D341Med (cell line): ENCODE data around the gene SCNN1A.

Experiments used
- DNase-seq: peaks from one replicate; pipeline ENCODE4 v3.0.0; 2012; ENCODE audit warnings: low spot score

SCNN1A gene

DNA sequence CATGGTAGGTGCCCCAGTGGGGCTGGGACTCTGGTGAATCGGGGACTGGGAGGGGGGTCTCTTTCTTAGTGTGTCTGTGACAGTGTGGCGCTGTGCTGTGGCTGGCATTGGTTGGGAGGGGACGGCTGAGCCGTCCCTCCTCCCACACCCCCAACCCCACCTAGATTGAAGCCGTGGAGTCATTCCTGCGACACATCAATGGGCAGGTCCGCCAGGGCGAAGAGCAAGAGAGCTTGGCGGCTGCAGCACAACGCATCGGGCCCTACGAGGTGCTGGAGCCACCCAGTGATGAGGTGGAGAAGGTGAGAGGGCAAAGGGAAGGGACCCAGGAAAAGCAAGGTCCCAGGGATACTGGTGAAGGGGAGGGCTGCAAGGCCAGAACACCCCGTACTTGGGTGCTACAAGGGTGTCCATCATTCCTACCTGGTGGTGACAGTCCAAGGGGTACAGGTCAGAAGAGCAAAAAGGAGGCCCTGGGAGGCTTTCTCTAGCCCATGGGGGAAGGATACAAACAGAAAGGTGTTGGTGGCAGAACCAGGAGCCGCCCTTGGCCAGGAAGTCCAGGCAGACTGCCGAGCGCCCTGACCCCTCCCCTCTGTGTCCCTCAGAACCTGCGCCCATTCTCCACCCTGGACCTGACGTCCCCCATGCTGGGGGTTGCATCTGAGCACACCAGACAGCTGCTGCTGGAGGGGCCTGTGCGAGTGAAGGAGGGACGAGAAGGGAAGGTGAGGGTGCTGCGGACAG is 57.5 kb downstream of the SCNN1A start:
- DNase-seq: no peak

DNA sequence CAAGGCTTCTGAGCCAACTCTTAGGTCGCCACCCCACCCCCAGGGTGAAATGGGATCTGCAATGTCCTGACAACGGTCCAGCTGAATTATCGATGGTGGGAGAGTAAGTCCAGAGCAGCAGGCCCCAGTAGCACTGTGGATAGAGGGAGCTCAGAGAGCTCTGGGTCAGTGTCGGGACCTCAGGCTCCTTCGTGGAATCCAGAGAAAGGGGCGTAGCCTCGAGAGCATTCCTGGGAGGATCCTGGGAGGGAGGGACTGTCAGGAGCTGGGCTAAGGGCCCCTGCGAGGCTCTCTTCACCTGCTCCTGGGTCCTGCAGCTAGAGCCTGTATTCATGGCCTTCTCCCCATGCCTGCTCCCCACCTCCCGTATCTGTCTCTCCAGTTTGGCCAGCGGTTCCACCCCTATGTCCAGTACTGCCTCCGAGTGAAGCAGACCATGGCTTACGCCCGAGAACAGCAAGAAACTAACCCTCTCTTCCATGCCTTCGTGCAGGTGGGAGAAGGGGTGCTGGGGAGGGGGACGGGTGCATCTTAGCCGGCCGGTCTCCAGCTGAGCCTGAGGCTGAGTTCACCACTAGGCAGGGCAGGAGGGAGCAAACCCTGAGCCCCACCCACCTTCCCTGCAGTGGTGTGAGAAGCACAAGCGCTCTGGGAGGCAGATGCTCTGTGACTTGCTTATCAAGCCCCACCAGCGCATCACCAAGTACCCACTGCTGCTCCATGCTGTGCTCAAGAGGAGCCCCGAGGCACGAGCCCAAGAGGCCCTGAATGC is 58.3 kb downstream of the SCNN1A start:
- DNase-seq: no peak

DNA sequence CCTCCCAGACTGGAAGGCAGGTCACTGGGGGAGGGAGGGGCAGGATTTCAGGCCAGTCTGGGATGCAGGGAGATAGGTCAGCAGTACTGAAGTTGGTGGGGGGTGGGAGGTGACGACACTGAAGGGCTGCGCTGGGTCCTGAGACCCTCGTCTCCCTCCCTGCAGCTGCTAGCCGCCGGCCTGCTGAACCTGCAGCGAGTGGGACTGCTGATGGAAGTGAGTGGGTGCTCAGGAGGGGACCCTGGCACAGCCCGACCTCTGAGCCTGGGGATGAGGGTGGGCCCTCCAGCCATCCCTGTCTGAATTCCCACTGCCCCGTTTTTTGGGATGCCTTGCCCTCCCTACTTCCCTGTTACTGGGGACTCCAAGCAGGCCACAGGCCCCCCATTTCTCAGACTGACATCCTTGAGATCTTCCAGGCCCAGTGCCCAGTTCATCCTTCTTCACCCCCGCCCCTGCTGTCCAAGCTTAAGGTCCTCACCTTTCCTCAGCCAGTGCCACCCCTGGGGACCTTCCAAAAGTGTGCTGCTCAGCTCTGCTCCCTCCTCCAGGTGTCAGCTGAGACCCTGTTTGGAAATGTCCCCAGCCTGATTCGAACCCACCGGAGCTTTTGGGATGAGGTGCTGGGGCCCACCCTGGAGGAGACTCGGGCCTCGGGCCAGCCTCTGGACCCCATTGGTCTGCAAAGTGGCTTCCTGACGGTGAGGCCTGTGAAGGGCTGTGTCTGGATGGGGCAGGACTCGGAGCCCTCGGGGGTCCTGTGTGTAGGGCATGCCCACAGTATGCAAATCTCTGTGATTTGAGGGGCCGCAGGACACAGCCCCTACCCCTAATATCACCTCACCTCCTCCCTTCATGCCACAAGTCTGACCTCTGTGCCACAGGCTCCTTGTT is 59.4 kb downstream of the SCNN1A start:
- no peak for DNase-seq

DNA sequence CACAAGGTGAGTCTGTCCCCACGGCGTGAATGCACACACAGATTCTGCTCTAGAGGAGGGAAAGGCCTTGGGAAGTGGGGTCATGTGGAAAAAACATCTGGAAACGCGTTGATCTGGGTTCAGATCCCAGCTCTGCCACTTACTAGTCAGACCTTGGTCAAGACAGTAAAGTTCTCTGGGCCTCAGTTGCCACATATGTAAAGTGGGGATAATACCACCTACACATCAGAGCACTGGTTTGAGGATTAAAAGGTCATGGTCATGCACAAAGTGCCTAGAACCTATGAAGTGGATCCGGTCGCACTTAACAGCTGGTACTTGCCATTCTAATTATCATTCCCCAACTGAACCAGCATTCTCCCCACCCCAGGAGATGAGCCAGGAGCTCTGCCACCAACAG is 60.2 kb downstream of the SCNN1A start:
- DNase-seq: no peak

DNA sequence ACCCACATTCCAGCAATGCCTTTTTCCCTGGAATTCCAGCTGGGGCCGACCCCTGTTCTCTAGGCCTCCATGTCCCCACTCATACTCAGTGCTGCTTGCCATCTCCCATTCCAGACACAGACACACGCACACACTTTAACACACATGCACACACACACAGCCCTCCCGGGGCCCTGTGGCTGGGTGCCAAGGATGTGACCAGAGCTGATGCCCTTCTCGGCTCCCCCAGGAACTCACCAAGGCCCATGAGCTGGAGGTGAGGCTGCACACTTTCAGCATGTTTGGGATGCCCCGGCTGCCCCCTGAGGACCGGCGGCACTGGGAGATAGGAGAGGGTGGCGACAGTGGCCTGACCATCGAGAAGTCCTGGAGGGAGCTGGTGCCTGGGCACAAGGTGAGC is 60.6 kb downstream of the SCNN1A start:
- no peak for DNase-seq

DNA sequence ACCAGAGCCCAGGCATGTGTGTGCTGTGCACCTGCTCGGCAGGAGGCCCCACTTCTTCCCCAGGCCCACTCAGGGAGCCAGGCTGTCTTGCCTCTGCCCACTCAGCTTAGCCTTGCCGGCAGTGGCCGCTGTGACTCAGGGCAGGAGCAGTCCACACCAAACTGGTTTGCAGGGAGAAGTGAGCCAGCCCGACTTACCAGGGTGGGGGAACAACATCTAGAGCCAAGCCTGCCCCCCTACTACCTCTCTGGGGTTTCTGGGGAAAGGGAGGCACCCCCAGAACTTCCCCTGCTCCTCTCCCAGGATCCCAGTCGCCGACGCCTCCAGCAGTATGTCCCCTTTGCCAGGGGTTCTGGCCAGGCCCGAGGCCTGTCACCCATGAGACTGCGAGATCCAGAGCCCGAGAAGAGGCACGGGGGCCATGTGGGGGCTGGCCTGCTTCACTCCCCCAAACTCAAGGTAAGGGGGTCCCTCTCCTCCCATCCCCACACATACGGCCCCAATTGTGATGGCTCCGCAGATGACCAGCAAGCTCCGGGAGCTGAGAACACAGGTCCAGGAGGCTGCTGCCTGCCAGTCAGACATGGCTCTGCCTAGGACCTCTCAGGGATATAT is 61.9 kb downstream of the SCNN1A start:
- DNase-seq: no peak

DNA sequence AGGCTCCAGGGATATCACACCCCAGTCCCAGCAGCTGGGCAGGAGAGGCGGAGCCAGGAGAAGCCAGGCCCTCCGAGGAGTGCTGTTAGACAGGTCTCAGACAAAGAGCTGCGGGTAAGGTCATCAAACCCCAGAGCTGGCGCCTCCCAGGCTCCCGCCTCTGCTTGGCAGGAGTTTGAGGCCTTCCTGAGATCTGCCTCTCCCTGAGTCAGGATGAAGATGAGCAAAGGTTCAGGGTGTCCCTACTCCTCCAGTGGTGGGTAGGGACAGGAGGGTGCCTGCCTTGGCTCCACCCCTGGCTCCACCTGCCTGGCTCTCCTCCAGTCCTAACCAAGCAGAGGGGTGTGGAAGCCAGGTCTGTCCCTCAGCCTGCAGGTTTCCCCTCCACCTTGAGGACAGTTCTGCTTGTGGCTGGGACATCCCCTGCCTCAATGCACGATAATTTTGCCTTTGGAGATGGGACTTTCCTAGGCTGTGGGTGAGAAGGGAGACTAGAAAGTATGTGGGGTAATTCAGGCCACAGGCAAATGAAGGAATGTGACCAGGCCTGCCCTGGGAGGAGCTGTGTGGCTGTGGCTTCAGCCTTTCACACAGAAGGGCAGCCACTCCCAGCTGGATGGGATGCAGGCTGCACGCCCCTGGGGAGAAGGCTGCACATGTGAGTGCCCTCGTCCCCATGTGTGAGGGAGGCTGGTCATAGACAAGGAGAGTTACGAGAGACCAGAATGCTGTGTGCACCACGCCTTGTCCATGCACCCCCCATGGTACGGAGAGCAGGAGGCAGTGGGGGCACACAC is 62.6 kb downstream of the SCNN1A start:
- DNase-seq: no peak

DNA sequence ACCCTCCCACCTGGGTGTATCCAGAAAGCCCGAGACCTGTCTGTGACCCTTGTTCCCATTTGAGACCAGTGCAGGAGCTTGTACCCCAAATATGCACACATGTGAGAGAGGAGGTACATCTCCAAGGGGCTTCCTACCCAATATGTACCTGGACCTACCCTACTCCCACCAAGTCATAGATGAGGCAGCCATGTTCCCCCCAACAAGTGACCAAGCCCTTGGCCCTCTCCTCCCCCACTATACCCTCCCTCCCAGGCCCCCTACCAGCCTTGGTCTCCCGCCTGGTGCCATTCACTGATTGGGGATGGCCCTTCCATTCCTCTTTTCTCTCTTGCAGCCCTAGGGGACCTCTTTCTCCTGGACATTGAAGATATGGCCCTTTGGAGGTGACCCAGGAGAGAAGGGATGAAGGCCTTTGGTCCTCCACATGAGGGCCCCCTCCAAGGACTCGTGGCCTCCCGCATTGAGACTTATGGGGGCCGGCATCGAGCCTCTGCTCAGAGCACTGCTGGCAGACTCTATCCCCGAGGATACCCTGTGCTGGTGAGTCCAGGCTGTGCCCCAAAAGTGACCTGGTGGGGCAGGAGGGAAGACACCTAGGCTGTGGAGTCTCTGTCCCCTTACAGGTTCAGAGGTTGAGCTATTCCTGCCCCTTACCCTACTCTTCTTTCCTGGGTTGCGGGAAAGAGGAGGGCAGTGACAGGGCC is 63.4 kb downstream of the SCNN1A start:
- DNase-seq: no peak

DNA sequence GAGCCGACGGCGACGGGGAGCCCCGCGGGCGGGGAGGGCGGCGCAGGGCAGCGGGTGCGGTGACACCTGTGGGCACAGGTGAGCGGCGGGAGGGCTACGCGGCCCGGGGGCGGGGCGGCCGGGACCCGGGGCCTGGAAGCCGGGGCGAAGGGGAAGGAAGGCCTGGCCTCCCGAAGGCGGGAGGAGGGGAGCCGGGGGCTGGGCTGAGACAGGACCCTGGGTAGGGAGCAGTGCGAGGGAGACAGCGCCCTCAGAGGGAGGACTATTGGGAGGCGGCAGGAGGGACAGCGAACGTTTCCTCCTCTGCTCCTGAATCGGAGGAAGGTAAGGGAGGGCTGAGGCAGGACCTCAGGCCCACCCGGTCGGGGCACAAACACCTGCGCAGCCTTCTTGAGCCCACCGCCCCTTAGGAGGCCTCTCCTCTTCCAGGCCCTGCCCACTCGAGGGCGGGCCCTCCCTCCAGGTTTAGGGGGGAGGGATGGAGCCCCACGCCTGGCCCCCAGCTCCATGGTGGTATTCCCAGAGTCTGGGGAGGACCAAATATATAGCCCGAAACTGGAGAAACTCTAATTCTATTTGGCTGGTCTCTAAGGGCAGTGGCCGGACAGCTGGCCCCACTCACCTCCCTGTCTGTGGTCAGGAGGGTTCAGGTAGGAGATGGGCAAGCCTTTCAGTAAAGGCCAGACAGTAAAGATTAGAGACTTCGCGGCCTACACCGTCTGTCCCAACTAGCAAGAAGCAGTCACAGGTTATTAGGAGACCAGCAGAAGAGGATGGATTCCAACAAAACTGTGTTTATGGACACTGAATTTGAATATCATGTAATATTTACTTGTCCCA is 64.4 kb downstream of the SCNN1A start:
- no peak for DNase-seq

DNA sequence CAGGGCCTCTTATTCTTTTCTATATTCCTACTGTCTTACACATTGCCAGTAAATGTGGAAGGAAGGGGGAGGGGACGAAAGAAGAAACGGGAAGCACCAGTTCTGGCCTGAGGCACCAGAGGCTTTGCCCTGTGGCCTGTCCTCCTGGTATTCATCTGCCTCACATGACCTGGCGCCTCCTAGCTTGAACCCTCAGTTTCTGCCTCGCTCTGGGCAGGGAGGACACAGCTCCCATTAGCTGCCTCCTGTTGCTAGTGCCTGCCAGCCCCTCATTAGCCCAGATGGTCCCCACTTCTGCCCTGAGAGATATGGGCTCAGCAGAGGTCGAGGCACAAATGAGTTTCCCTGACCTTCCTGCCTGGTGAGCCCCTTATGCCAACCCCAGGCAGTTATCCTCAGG is 67.8 kb downstream of the SCNN1A start:
- peak; percentile 8 for DNase-seq

DNA sequence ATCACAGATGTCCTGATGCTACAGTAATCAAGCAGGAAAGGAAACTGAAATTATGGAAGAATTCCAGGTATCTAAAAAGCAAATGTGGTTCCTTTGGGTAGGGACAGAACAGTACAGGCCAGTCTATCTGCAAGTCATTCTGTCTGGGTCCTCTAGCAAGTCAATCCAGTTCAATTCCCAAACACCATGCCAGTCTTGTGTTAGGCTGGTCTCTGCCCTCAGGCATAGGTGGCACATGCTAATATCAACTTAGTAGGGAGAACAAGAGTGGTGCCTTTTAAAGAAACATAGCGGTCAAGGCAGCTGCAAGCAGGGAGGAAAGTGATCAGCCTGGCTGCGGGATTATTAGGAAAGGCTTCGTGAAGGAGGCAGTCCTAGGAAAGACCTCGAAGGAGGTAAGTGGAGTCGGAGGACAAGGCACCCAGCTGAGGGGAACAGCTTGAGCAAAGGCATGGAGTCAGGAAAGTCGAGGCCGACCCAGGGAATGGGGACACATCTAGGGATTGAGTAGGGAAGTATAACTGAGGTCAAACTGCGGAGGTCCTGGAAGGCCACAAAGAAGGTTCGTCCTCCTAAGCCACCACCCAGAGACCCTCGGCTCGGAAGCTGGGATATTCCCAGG is 68.7 kb downstream of the SCNN1A start:
- DNase-seq: no peak

DNA sequence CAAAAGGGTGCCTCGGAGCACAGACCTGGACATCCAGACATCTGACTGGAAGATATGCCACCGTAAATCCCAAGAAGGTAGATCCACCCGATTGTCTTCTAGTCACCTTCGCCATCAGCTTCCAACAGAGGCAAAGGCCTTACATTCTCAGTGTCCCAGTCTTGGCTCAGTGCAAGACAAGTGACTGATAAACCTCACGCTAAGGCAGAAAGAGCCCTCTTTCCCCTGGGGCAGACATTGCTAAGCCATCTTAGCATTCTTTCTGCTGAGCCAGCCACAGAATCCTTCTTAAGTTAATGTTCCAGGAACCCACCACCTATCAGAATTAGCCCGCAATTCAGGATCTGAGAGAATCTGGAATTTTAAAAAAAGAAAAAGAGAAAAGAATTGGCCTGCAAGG is 69.2 kb downstream of the SCNN1A start:
- DNase-seq: no peak

DNA sequence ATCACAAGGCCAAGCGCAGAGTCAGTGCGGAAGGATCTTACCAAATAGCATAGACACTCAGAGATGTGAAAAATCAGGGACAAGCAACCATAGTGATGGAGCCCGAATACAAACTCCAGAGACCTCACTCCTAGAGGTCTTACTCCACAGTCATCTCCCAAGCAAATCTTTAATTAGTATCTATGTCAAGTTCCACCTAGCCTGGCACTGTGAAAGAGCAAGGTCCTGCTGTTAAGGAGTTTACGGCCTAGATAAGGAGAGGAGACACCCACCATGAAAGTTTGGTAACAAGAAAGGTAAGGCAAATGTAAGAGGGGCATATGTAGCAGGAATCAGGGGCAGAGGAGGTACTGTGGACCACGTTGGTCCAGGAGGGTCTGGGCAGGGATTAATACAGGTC is 72.3 kb downstream of the SCNN1A start:
- no peak for DNase-seq

DNA sequence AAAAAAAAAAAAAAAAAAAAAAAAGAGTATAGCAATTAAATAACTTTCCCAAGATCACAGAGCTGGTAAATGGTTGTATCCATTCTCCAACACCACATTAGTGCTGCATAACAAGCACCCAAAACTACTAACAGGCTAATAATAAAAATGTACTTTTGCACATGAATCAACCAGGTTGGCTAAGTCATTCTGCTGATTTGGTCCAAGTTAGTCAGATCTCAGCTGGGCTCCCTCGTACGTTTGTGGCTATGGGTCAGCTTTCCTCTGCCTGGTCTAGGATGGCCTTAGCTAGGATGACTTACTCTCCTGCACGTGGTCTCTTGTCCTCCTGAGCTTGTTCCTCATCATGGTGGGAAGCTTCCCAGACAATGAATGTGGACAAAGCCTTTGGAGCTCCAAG is 72.7 kb downstream of the SCNN1A start:
- DNase-seq: no peak

DNA sequence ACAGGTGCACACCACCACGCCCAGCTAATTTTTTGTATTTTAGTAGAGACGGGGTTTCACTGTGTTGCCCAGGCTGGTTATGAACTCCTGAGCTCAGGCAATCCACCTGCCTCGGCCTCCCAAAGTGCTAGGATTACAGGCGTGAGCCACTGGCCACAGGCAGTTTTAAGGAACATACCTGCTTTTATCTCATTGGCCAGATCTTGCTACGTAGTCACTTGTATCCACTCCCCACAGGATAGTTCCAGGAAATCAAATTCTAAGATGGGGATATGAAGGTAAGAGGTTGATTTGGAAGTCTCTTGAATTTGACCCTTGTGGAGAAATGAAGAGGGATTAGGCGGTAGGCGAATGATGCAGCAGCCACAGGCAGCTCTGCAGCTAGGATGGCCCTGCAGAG is 73.6 kb downstream of the SCNN1A start:
- DNase-seq: no peak

DNA sequence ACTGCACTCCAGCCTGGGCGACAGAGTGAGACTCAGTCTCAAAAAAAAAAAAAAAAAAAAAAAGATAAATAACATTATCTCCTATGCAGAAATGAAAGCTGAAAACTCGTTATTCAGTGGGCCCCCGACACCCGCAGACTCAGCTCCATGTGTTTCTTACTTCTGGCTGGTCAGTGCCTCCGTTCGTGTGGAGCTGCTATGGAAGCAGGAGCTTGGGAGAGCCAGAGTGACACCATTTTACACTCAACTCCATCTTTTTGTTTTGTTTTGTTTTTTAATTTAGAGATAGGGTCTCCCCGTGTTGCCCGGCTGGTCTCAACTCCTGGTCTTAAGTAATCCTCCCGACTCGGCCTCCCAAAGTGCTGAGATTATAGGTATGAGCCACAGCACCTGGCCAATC is 78.2 kb downstream of the SCNN1A start:
- no peak for DNase-seq
